ENCODE measurements around the gene SELENOM.

GRCh38 chr22:31136711-31137110 lies 29.3 kb upstream of the SELENOM start:
- TF ChIP-seq, protein P1, sequence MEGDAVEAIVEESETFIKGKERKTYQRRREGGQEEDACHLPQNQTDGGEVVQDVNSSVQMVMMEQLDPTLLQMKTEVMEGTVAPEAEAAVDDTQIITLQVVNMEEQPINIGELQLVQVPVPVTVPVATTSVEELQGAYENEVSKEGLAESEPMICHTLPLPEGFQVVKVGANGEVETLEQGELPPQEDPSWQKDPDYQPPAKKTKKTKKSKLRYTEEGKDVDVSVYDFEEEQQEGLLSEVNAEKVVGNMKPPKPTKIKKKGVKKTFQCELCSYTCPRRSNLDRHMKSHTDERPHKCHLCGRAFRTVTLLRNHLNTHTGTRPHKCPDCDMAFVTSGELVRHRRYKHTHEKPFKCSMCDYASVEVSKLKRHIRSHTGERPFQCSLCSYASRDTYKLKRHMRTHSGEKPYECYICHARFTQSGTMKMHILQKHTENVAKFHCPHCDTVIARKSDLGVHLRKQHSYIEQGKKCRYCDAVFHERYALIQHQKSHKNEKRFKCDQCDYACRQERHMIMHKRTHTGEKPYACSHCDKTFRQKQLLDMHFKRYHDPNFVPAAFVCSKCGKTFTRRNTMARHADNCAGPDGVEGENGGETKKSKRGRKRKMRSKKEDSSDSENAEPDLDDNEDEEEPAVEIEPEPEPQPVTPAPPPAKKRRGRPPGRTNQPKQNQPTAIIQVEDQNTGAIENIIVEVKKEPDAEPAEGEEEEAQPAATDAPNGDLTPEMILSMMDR (IDR thresholded peaks at IDR 0.05; ENCODE audit: low read length): no peak
- no peak for TF ChIP-seq EZH2 (IDR thresholded peaks at IDR 0.05; ENCODE audit: borderline replicate concordance, low read length)
